T-helper 22 cell (primary cell): ENCODE data around the gene KCNJ11.

ENCODE experiments used
- DNase-seq: peaks from one replicate; pipeline ENCODE4 v3.0.0-alpha.2; 2020; ENCODE audit warnings: low read depth

Gene KCNJ11

DNA sequence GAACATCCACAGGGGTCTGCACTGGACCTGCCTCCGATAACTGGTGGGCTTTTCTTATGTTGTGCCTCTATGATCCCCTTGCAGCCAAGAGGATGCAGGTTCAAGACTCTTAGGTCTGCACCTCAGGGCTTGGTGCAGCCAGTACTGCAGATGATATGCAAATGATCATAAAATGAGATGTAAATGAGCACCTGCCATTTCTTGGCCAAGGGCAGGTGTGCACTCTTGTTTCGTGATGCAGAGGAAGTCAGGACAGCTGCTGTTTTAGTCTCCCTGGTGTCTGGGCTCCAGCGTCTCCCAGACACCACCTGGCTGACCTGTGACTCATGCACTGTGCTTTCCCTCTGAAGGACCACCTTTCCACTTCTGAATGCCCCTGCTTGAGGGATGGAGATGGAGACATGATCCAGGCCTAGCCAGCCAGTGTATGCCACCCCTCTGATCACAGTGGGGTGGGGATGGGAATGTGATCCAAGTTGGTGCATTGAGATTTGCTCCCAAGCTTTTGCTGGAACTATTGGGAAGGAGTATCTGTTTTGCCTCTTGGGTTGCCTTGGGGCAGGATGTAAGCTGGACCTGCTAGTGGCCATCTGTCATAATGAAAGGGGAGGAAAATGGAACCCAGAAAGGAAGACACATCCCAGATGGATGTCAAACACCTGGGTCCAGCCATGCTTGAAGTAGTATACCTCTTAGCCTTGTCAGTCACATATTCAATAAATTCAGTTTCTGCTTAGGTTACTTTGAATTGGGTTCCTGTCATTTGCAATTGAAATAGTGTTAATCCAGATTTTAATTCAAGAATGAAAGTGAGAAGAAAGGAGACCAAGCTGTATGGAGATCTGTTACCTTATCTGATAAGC lies 3.3 kb upstream of the KCNJ11 start:
- DNase-seq, result no peak

DNA sequence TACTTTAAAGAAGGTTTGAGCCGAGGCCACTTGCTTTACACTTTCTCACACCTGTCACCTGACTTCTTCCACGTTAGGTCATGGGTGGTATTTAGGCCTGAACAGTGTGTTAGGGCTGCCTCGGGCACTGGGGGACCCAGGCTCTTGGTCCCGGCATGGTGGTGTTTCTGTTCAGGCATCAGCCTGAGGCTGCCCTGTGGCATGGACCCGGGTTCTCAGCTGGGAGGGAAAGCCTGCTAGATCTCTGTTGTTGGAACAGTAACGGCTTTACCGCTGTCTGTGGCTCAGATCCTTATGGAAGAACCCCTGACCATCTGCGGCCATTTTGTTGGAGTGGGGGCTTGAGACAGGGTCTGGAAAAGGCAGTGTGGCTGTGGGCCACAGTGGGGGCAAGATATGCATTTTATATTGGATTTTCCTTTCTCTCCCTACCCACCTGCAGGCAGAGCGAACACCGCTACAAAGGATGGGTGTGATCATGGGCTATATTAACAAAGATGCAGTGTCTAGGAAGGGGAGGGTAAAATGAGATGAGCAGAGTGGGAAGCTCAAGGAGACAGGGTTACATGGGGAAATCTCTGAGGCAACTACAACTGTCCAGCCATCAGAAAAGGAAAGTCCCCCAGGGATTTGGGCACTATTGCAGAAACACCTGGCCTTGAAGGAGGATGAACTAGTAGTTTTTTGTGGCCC lies 1.6 kb upstream of the KCNJ11 start:
- no peak for DNase-seq

DNA sequence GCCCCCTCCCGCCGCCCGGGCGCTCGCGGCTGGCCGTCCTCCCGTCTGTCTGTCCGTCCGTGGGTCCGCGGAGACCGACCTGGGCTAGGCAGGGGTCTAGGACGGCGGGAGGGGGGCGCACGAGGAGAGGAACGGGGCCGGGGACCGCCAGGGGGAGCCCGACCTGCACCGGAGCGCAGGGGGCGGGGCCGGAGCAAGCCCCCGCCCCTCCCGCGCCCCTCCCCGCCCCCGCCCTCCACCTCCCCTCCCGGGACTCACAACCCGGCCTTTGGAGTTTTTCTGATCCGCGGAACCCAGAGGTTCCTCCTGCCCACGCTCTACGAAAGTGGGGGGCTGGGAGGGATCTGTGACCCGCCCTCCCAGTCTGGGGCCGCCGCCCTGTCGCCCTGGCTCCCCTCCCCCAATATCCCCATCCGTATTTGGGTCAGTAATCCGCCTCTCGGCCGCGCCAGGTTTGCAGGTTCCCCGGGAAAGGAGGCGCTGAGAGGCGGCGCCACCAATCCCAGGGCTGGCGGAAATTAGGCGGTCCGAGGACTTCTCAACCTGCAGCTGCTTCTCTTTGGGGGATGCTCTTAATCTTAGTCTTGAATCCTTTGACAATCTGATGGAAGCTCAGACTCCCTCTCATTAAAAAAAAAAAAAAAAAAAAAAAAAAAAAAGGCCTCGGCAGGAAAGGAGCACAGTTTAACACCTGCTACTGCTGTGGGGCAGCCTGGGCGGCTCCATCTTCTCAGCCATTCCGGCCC lies 925 bp upstream of the KCNJ11 start:
- DNase-seq, result peak; percentile 62

DNA sequence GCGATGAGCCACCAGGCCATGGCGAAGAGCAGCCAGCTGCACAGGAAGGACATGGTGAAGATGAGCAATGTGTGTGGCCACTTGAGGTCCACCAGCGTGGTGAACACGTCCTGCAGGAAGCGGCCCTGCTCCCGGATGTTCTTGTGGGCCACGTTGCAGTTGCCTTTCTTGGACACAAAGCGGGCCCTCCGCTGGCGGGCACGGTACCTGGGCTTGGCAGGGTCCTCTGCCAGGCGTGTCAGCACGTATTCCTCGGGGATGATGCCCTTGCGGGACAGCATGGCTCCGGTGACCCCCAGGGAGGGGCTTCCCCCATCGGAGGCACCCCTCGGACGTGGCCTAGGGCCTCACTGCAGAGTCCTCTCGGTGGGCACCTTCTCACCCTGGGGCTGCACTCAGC lies 648 bp downstream of the KCNJ11 start:
- DNase-seq, result no peak

DNA sequence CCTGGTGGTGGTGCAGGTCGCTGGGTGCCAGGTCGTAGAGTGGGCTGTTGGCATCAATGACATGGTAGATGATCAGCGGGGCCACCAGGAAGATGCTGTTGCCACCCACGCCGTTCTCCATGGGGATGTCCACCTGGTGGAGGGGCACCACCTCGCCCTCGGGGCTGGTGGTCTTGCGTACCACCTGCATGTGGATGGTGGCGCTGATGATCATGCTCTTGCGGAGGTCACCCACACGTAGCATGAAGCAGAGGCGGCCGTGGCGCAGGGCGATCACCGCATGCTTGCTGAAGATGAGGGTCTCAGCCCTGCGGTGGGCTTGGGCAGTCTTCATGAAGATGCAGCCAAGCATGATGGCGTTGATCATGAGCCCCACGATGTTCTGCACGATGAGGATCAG lies 1.2 kb downstream of the KCNJ11 start:
- no peak for DNase-seq

DNA sequence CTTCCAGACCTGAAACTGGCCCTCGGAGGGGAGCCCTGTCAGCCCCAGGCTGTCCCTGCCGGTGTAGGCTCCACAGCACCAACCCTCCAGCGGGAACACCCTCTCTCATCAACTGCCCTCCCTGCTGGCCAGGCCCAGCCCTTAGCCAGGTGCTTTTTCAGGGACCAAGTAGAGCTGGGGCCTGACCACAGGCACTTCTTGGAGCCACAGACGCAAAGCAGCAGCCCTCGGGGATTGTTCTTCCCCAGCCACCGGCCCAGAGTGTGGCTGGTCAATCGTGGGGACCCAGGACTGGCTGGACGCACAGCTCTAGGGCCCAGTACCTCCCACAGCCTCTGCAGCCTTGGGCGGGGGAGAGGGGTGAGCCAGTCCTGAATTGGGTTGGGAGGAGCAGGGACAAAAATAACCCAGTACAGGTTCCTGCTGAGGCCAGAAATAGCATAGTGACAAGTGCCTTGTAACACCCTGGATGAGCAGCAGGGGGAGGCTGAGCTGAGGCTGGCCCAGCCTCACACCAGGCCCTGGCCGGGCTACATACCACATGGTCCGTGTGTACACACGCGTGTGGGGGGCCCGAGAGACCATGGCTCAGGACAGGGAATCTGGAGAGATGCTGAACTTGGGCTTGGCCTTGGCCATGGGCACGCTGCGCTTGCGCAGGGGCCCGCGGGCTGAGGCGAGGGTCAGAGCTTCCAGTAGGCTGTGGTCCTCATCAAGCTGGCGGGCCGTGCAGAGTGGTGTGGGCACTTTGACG lies 2.0 kb downstream of the KCNJ11 start:
- no peak for DNase-seq

DNA sequence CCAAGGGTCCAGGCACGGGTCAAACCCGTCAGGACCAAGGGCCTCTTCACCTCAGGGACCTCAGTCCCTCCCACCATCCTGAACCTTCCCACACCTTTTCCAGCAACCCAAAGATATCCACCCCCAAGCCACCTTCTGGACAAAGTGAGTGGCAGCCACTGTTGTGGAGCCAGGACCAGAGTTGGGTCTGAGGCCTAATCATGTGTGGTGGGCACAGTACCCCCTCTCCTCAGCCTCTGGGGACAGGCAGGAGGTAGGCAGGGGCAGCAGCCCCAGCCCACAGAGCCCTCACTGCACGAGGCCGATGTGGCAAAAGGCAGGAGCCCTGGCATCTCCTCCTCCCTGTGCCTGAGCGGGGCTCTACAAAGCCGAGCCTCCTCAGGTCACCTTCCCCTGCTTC lies 2.5 kb downstream of the KCNJ11 start:
- DNase-seq, result no peak

DNA sequence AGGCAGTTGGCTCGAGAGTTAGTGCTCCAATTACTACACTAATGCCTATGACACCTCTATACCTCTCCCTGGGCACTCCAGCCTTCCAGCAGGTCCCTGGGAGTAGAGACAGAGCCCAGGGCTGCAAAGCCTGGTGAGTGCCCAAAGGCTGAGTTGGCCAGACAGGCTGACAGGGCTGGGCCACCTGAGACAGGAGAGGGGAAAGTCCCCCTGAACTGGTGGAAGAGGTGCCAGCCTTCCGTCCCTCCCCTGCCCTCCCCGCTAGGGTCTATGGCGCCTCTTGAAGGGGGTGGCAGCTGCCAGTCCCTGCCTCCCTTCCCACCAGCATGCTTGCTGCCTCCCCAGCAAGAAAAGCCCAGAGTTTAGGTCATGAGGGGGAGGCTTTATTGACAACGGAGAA lies 3.0 kb downstream of the KCNJ11 start:
- no peak for DNase-seq

DNA sequence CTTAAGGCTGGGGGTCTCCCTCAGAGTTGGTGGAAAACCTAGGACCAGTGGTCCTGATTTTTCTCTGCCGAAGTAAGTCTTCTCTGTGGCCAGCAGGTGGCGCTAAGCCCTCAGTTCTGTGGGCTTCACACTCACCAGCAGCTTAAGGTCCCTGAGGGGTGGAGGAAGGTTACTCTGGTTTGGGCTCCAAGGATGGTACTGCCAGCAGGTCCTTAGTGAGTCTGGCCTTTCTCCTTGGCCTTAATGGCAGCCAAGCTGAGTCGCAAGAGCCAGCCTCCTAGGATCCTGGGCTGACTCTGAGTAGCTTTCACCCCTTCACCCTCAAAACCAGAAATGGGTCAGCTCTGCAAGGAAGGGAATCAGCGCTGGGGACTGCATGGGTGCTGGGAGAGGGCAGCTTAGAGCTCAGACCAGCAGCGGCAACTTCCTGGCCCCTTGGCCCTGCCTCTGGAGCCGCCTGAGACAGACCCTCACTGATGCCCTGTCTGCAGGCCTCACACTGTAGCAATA lies 4.4 kb downstream of the KCNJ11 start:
- DNase-seq, result peak; percentile 45

DNA sequence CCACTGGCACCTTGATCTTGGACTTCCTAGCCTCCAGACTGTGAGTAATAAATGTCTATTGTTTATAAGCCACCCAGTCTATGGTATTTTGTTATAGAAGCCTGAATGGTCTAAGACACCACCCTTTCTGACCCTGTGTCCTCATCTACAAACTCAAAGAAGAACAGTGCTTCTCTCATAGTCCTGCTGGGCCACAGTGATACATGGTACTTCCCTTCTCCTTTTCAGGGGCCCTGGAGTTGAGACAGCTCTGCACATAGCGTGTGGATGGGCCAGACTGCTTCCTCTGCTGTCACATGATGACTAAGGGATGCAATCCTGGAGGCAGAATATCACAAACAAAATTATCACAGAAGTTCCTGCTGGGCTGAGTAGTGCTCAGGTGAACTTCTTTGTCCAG lies 5.0 kb downstream of the KCNJ11 start:
- DNase-seq, result no peak

DNA sequence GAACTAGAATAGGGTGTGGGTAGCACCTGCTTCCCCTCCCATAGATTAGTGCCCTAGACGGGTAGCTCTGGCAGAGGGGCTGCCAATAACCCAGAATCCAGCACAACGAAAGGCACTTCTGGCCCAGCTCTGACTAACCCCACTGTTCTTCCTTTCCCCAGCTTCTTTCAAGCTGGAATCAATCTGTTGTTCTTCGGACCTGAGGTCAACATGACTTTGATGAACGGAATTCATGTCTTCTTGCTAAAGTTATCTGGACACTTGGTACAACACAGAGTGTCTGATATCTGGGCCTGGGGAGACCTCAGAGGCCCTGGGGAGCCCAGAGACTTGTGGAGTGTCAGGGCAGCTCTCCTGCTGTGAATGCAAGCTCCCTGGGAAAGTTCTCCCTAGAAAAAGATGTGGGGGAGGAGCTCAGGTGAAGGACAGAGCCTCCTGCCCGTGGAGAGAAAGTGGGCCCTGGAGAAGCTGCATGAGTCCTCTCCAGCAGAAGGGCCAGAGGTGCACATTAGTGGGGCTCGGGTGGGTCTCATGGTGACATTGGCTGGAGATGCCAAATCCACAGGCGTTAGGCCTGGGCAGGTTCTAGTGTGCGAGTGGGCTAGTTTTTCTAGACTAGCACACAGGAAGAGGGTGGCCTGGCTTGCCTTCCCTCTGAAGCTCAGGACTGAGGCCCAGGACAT lies 6.3 kb downstream of the KCNJ11 start:
- no peak for DNase-seq

DNA sequence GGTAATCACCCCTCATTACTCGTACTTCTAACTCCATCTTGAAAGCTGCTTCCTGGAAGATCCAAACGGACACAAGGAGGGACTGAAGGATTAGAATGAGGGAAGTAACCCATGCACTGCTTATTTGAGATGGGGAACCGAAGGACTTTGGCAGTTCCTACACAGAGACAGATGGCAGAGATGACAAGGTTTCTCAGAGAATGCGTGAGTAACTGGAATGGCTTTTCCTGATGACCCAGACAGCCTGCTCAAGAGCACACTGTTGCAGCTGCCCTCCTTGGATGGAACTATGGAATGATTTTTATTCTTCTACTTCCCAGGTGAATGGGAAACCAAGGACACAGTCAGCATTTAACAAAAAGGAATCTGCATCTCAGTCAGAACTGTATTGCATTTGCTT lies 7.3 kb downstream of the KCNJ11 start:
- no peak for DNase-seq

DNA sequence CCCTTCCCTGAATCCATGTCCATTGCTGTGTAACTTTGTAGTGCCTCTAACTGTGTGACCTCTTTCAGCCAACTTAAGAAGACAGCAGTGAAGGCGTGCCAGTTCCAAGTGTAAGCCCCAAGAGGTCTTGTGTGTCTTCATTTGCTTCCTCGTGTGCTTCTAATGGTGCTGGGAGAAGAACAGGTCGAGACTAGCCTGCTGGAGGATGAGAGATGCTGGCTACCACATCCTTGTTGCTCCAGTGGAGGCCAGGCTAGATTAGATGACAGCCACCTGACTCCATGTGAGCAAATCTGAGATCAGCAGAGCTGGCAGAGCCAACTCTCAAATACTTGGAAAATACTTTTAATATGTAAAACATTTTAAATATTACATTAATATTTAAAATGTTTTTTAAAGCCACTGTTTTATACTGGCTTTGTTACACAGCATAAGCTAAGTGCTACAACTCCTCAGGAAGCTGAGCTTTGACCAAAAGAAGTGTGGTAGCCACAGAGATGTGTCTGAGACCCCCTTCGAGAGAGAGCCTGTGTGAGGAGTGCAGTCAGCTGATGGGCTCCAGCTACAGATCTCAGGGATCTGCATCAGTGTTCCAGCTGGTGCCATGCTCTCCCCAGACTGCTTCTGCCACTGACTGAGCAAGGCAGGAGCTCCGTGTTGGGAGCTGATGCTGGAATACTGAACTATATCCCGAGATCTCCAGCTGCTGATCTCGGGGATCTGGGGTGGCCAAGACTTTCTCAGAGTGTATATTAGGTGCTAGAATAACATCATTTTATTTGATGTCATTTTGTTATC lies 8.9 kb downstream of the KCNJ11 start:
- DNase-seq, result no peak

DNA sequence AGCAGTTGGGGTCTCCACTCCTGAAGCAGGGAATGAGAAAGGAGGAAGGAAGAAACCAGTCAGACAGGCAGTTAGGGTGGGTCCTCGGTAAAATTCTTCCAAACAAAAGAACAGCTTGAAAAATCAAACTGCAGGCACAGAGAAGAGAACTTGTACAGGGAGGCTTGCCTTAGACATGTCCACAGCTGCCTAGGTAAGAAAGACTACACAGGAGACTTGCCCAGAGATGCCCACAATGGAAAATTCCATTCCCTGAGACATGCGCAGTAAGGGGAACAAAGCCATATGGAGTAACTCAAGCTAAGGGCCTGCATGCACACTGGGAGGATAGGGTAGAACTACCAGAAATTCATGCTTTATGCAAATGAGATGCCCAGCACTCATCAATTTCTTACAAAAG lies 9.8 kb downstream of the KCNJ11 start:
- DNase-seq, result no peak

DNA sequence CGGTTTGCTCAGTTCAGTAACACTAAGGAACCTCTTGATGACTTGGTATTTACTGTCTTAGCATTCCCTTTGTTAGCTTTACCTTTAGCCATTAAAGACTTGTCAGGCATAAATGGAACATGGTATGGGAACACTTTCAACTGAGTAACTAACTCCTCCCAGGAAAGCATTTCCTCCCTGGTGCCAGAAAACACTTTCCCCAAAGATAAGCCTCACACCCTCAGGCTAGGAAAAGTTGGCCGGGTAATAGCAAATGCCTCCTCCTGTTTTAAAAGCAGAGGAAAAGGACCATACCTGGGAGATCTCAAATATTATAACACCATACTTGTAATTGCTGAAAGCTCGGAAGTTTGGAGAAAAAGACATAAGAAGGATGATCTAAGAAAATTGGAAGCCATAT lies 12.0 kb downstream of the KCNJ11 start:
- DNase-seq, result no peak

DNA sequence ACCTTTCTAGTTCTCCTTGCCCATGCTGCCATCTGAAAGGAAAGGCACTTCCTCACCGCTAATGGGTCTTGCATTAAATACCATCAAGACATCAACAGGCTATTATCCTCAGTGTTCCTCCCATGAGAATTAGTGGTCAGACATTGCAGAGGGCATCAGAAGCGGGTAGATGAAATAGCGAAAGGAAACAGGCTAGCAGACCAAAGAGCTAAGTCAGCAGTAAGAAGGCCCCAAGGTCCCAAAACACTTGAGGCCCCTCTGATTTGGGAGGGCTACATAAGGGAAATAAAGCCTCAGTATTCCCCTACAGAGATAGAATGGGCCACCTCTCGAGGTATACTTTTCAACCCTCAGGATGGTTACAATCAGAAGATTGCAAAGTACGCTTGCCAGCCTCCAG lies 12.9 kb downstream of the KCNJ11 start:
- no peak for DNase-seq

DNA sequence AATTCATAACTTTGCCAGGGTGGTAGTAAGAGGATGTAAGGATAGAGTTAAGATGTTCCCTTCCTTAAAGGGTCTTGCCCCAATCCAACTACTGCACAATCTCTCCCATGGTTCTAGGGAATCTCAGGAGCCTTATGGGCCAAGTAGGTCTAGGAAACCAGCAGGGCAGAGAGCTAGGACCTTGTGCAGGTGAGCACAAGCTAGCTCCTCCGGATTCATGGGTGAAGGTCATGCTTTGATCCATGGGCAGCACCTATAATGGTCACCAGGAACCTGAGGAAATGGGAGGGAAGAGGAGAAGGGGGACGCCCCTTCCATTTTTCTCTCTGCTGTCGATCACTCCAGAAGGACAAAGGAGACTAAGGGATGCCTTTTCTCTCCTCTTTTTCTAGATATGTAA lies 16.8 kb downstream of the KCNJ11 start:
- no peak for DNase-seq

DNA sequence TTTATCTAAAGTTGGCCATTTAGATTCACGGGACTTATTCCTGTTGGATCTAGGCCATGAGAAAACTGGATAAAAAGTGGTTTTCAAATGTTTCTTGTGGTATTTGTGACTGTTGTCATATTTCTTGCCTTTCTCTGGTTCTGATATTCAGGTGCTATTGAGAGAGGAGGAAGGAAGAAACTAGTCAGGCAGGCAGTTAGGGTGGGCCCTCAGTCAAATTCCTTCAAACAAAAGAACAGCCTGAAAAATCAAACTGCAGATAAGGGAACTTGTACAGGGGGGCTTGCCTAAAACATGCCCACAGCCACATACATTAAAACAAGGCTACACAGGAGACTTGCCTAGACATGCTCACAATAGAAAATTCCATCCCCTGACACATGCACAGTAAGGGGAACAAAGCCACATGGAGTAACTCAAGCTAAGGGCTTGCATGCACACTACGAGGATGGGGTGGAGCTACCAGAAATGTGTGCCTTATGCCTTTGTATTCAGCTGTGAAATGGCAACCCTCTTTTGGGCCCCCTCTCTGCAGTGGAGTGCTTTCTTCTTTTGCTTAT lies 18.7 kb downstream of the KCNJ11 start:
- DNase-seq, result no peak

DNA sequence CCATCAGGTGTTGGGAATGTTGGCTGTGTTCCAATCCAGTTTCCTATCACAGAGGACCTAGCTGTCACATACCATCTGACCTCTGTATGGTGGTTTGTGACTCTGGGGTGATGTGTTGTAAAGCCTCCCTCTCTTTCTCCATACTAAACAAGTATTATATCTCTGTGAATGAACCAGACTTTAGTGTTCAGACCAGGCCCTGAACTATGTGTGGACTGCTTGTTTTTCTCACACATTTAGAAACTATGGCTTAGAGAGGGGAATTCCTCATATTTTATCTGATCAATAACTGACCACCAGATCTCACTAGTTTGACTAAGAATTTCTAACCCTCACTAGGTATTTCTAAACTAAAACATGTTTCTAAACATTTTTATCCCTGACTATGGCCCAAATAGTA lies 19.4 kb downstream of the KCNJ11 start:
- no peak for DNase-seq

DNA sequence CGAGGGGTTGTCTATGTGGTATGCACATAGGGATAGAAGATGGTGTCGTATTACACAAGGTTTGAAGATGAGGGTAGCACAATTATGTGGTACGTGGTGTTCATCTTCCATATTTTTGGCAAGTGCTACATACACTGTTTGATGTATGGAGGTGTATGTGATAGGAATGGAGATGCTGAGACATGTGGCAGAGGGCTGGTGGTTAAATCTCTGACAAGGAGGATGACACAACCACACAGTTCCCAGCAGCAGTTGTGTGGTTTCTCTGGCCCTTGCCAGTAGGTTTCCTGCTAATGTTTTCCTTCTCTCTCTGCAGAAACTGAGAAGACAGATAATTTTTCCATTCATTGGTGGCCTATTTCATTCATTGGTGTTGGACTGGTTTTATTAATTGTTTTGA lies 19.9 kb downstream of the KCNJ11 start:
- DNase-seq, result no peak
